IMR-90 (cell line): Measurements from ENCODE around the gene ZBTB11. TPM values are rescaled to one million over a fixed set of nuclear protein-coding genes. Genes with fewer than 3 reads are reported as not detected.
"Not testable (repeated sequence)": the region's sequence is repeated elsewhere in the genome, so short reads cannot be mapped to it uniquely, and the experiment has no call there.

Source experiments
- ATAC-seq: fragments of 200-7000 bp; cut with Tn5 transposase; 2 replicates; pipeline ENCODE4 v1.9.1; 2020; ENCODE audit warnings: low read depth, mild to moderate bottlenecking, moderate library complexity
- BruUV-seq: library from RNA; stranded (reverse); fragments of 400-500 nt; replicated peaks from 2 replicates; lab custom pipeline; 2021; lab: Mats Ljungman, UMichigan
- CTCF ChIA-PET: fragments of 300-600 bp; formaldehyde crosslinking; extraction: SDS; loops from one replicate; lab custom pipeline; 2021; ENCODE audit warnings: antibody characterized with exemption; lab: Yijun Ruan, JAX
- POLR2A ChIA-PET: fragments of 300-600 bp; sonication (Branson Sonifier 250); formaldehyde crosslinking; loops from one replicate; lab custom pipeline; 2022; ENCODE audit warnings: antibody characterized with exemption; ENCODE audit not compliant: unreplicated experiment; lab: Charles Lee
- DNase-seq: peaks from one replicate; pipeline ENCODE4 v3.0.0; 2013
- H2AFZ ChIP-seq: replicated peaks from 2 replicates; pipeline ENCODE3; 2013; ENCODE audit warnings: low read length, mild to moderate bottlenecking; ENCODE audit not compliant: poor library complexity
- H2AK5ac ChIP-seq: 2 replicates; pipeline ENCODE4 v1.6.1; 2013; ENCODE audit warnings: low read depth, low read length, inconsistent platforms
- H2AK9ac ChIP-seq: replicated peaks from 2 replicates; pipeline ENCODE3; 2013; ENCODE audit warnings: mild to moderate bottlenecking, low read depth, low read length, moderate library complexity; ENCODE audit not compliant: poor library complexity
- H2BK120ac ChIP-seq: 2 replicates; pipeline ENCODE4 v1.6.1; 2013; ENCODE audit warnings: low read depth, low read length, inconsistent platforms
- H2BK15ac ChIP-seq: 3 replicates; pipeline ENCODE4 v1.6.1; 2013; ENCODE audit warnings: low read depth, low read length, inconsistent platforms
- H2BK20ac ChIP-seq: 2 replicates; pipeline ENCODE4 v1.6.1; 2013; ENCODE audit warnings: low read depth, mild to moderate bottlenecking, inconsistent platforms, low read length, moderate library complexity
- H2BK5ac ChIP-seq: 2 replicates; pipeline ENCODE4 v1.6.1; 2013; ENCODE audit warnings: mild to moderate bottlenecking, low read depth, low read length, inconsistent platforms; ENCODE audit not compliant: poor library complexity, severe bottlenecking
- H3K14ac ChIP-seq: replicated peaks from 2 replicates; pipeline ENCODE4 v1.6.1; 2013; ENCODE audit warnings: low read depth, low read length, inconsistent platforms
- H3K18ac ChIP-seq: 2 replicates; pipeline ENCODE4 v1.6.1; 2013; ENCODE audit warnings: low read depth, low read length, control low read depth
- H3K23ac ChIP-seq: 2 replicates; pipeline ENCODE4 v1.6.1; 2013; ENCODE audit warnings: low read depth, low read length, inconsistent platforms
- H3K27ac ChIP-seq: 2 replicates; pipeline ENCODE4 v1.5.1; 2013; ENCODE audit warnings: mild to moderate bottlenecking, control low read depth, low read length; ENCODE audit not compliant: insufficient read depth
- H3K27me3 ChIP-seq: 2 replicates; pipeline ENCODE4 v1.6.1; 2013; ENCODE audit warnings: low read length; ENCODE audit not compliant: control insufficient read depth, insufficient read depth
- H3K36me3 ChIP-seq: 2 replicates; pipeline ENCODE4 v1.6.1; 2013; ENCODE audit warnings: low read length, mixed read lengths; ENCODE audit not compliant: control insufficient read depth, insufficient read depth
- H3K4ac ChIP-seq: 2 replicates; pipeline ENCODE4 v1.6.1; 2013; ENCODE audit warnings: low read depth, low read length, inconsistent platforms
- H3K4me1 ChIP-seq: 2 replicates; pipeline ENCODE4 v1.6.1; 2013; ENCODE audit warnings: low read length, mixed read lengths; ENCODE audit not compliant: control insufficient read depth, insufficient read depth
- H3K4me2 ChIP-seq: 2 replicates; pipeline ENCODE4 v1.6.1; 2013; ENCODE audit warnings: low read depth, mild to moderate bottlenecking, control low read depth, low read length, moderate library complexity
- H3K4me3 ChIP-seq: 2 replicates; pipeline ENCODE4 v1.5.1; 2013; ENCODE audit warnings: low read depth, mild to moderate bottlenecking, control low read depth, low read length, moderate library complexity; ENCODE audit not compliant: insufficient read depth
- H3K56ac ChIP-seq: 2 replicates; pipeline ENCODE4 v1.6.1; 2013; ENCODE audit warnings: low read length, inconsistent platforms; ENCODE audit not compliant: insufficient read depth; ENCODE audit errors: extremely low read depth
- H3K79me1 ChIP-seq, 2 experiments: 2 replicates each; pipeline ENCODE4 v1.6.1; 2013; ENCODE audit warnings: low read length in 2 of 2, inconsistent platforms in 1 of 2, low read depth in 1 of 2
- H3K9ac ChIP-seq: 2 replicates; pipeline ENCODE4 v1.6.1; 2013; ENCODE audit warnings: low read depth, low read length, control low read depth
- H3K9me1 ChIP-seq: 2 replicates; pipeline ENCODE4 v1.6.1; 2013; ENCODE audit warnings: low read length, inconsistent platforms; ENCODE audit not compliant: insufficient read depth
- H3K9me3 ChIP-seq: 2 replicates; pipeline ENCODE4 v1.6.1; 2013; ENCODE audit warnings: low read length; ENCODE audit not compliant: control insufficient read depth, insufficient read depth
- H4K20me1 ChIP-seq: 2 replicates; pipeline ENCODE4 v1.6.1; 2013; ENCODE audit warnings: low read length, inconsistent platforms; ENCODE audit not compliant: insufficient read depth
- H4K5ac ChIP-seq: 2 replicates; pipeline ENCODE4 v1.6.1; 2013; ENCODE audit warnings: mild to moderate bottlenecking, low read depth, low read length, control low read depth
- H4K8ac ChIP-seq, 2 experiments: 2 replicates each; pipeline ENCODE4 v1.6.1; 2013; ENCODE audit warnings: low read depth in 2 of 2, low read length in 2 of 2, control low read depth in 1 of 2, inconsistent platforms in 1 of 2
- H4K91ac ChIP-seq: 2 replicates; pipeline ENCODE4 v1.6.1; 2013; ENCODE audit warnings: low read depth, low read length, inconsistent platforms; ENCODE audit not compliant: insufficient read depth
- WGBS, 2 experiments: methylation state at CpG; one replicate each; pipeline versions ENCODE4 v1.1.5 to v1.1.7; 2013; ENCODE audit warnings: missing lambda C conversion rate in 2 of 2; ENCODE audit not compliant: insufficient read length in 1 of 2; ENCODE audit errors: extremely low coverage in 2 of 2; 5-methylcytosine and 5-hydroxymethylcytosine counted together
- dilution Hi-C: fragments of 300-500 bp; cut with HindIII; formaldehyde crosslinking; loops from one replicate; pipeline ENCODE4 v1.14.3; 2018; ENCODE audit warnings: low sequenced_read_pairs; ENCODE audit not compliant: unreplicated experiment
- in situ Hi-C: fragments of 300-500 bp; cut with MboI; formaldehyde crosslinking; loops from 3 replicates; pipeline ENCODE4 v1.14.3; 2019; ENCODE audit warnings: low sequenced_read_pairs, inconsistent platforms, mixed read lengths
- intact Hi-C: fragments of 100-400 bp; cut with micrococcal nuclease; formaldehyde crosslinking; loops from 2 replicates; pipeline ENCODE4 v1.10.0; 2022
- polyA plus RNA-seq, 3 experiments: library from polyadenylated mRNA; depleted of rRNA; stranded (reverse); fragments of >200 nt; gene quantifications; 2 replicates each; pipeline ENCODE4 v1.2.3, GENCODE V29; 2012; ENCODE audit warnings: low replicate concordance in 1 of 3
- total RNA-seq: library from RNA; depleted of rRNA; stranded (reverse); fragments of >200 nt; gene quantifications from 2 replicates; pipeline ENCODE4 v1.2.3, GENCODE V29; 2012

Gene ZBTB11
- total and polyA plus RNA-seq, 2 of the 4 experiments (the other 2 are of a cell fraction), result 6.0 to 17.2 TPM

DNA sequence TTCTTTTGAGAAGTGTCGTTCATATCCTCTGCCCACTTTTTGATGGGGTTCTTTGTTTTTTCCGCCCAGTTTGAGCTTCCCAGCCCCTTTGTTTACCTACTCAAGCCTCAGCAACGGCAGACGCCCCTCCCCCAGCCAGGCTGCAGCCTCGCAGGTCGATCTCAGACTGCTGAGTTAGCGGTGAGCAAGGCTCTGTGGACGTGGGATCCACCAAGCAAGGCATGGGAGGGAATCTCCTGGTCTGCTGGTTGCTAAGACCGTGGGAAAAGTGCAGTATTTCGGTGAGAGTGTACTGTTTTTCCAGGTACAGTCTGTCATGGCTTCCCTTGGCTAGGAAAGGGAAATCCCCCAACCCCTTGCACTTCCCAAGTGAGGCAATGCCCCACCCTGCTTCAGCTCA, 71.5 kb downstream of the ZBTB11 start:
- dilution Hi-C loops, CTCF ChIA-PET: not testable (repeated sequence)

More for the DNA sequence above, 71.5 kb downstream of the ZBTB11 start:
- H2BK120ac ChIP-seq, BruUV-seq, H3K4me1 ChIP-seq, H3K27ac ChIP-seq, H4K8ac ChIP-seq, H3K36me3 ChIP-seq, H2AFZ ChIP-seq, H4K91ac ChIP-seq, H3K9ac ChIP-seq, H2AK9ac ChIP-seq, H2BK5ac ChIP-seq, H3K18ac ChIP-seq, DNase-seq, H3K14ac ChIP-seq, H3K23ac ChIP-seq, H3K4me3 ChIP-seq, in situ Hi-C loops, ATAC-seq, H3K79me1 ChIP-seq, H4K20me1 ChIP-seq, H3K4me2 ChIP-seq, H3K4ac ChIP-seq, intact Hi-C loops, H3K56ac ChIP-seq, H2BK15ac ChIP-seq, H4K5ac ChIP-seq, H3K27me3 ChIP-seq, H2BK20ac ChIP-seq, H3K9me1 ChIP-seq, POLR2A ChIA-PET, H2AK5ac ChIP-seq, H3K9me3 ChIP-seq: not testable (repeated sequence)
- no CpG with 5 or more reads among the region's 10 CpGs for WGBS, 2 experiments
